Osteocyte (in vitro differentiated cells): ENCODE measurements around the gene NUFIP2. TPM values are rescaled to one million over a fixed set of nuclear protein-coding genes. Genes with fewer than 3 reads are reported as not detected.

Experiments used
- DNase-seq: peaks from one replicate; pipeline ENCODE4 v3.0.0; 2021; ENCODE audit warnings: mixed read lengths; ENCODE audit not compliant: unreplicated experiment; ENCODE audit errors: extremely low spot score
- H3K27ac Mint-ChIP-seq: one replicate; pipeline ENCODE4 v1.8.0; 2021; ENCODE audit warnings: mild to moderate bottlenecking, mixed read lengths; ENCODE audit not compliant: unreplicated experiment
- H3K27me3 Mint-ChIP-seq: one replicate; pipeline ENCODE4 v1.8.0; 2021; ENCODE audit warnings: mixed read lengths; ENCODE audit not compliant: unreplicated experiment
- H3K36me3 Mint-ChIP-seq: one replicate; pipeline ENCODE4 v1.8.0; 2021; ENCODE audit warnings: mixed read lengths; ENCODE audit not compliant: unreplicated experiment
- H3K4me1 Mint-ChIP-seq: one replicate; pipeline ENCODE4 v1.8.0; 2021; ENCODE audit warnings: mixed read lengths; ENCODE audit not compliant: unreplicated experiment
- H3K4me3 Mint-ChIP-seq: one replicate; pipeline ENCODE4 v1.8.0; 2021; ENCODE audit warnings: mild to moderate bottlenecking, moderate library complexity, mixed read lengths; ENCODE audit not compliant: unreplicated experiment
- H3K9me3 Mint-ChIP-seq: one replicate; pipeline ENCODE4 v1.8.0; 2021; ENCODE audit warnings: mixed read lengths; ENCODE audit not compliant: unreplicated experiment
- total RNA-seq: library from RNA; stranded (reverse); gene quantifications from 2 replicates; pipeline ENCODE4 v1.2.1, GENCODE V29; 2021
- TF ChIP-seq, protein P1 (sequence below): fragments of 200-600 bp; sonication (generic); IDR thresholded peaks from 2 replicates; pipeline ENCODE4 v1.5.0; 2021; ENCODE audit warnings: antibody characterized with exemption, mild to moderate bottlenecking, moderate library complexity

The NUFIP2 gene
- total RNA-seq, 1 donor from 2014 or later = 46.8 TPM

DNA sequence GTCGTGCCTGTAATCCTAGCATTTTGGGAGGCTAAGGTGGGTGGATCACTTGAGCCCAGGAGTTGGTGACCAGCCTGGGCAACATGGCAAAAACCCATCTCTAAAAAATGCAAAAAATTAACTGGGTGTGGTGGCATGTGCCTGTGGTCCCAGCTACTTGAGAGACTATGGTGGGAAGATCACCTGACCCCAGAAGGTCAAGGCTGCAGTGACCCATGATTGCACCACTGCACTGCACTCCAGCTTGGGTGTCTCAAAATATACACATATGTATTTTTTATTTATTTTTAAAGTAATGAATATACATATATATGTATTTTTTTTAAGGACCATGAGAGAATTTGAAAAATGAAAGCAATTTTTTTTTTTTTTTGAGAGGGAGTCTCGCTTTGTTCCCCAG is 5.1 kb upstream of the NUFIP2 start:
- H3K27me3 Mint-ChIP-seq = peaks cover 6% of the 10 kb centered on the region
- no peak for DNase-seq
- no peaks in the 10 kb centered on the region for H3K36me3 Mint-ChIP-seq
- no peak overlapping the region for H3K4me3 Mint-ChIP-seq
- peaks cover 10% of the 10 kb centered on the region for H3K4me1 Mint-ChIP-seq
- no peaks in the 10 kb centered on the region for H3K9me3 Mint-ChIP-seq
- H3K27ac Mint-ChIP-seq = no peak overlapping the region
- TF ChIP-seq, protein P1, sequence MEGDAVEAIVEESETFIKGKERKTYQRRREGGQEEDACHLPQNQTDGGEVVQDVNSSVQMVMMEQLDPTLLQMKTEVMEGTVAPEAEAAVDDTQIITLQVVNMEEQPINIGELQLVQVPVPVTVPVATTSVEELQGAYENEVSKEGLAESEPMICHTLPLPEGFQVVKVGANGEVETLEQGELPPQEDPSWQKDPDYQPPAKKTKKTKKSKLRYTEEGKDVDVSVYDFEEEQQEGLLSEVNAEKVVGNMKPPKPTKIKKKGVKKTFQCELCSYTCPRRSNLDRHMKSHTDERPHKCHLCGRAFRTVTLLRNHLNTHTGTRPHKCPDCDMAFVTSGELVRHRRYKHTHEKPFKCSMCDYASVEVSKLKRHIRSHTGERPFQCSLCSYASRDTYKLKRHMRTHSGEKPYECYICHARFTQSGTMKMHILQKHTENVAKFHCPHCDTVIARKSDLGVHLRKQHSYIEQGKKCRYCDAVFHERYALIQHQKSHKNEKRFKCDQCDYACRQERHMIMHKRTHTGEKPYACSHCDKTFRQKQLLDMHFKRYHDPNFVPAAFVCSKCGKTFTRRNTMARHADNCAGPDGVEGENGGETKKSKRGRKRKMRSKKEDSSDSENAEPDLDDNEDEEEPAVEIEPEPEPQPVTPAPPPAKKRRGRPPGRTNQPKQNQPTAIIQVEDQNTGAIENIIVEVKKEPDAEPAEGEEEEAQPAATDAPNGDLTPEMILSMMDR = no peak

DNA sequence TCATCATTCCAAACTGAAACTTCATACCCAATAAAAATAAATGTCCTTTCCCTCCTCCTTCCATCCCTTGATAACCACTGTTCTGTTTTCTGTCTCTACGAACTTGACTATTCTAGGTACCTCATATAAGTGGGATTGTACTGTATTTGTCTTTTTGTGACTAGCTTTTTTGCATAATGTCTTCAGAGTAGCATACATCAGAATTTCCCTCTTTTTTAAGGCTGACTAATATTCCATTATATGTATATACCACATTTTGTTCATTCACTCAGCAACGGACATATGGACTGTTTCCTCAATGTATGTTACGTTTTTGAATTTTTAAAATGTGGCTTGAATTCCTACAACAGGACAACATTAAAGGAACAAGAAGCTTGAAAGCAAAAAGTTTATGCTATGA is 1.5 kb upstream of the NUFIP2 start:
- Mint-ChIP-seq H3K36me3 (peaks cover 4% of the 10 kb centered on the region), H3K9me3 (no peaks in the 10 kb centered on the region)
- TF ChIP-seq, protein P1 = no peak

DNA sequence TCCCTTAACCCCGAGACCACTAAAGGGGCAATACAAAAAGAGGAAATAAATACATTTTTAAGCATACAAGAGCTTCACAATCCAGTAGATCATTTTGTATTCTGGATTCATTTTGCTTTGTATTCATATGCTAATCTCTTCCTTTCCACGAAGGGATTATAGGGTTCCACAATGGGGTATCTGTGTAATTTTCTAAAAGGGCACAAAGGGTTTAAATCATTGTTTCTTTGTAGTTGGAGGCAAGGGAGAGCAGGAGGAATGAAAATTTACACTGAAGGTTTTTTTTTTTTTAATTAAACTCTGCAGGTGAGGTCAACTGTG is 592 bp upstream of the NUFIP2 start:
- DNase-seq = no peak
- H3K4me1 Mint-ChIP-seq = peaks cover 31% of the 10 kb centered on the region
- H3K4me3 Mint-ChIP-seq = peak overlapping the region; percentile 100
- TF ChIP-seq, protein P1 = no peak
- H3K27me3 Mint-ChIP-seq = no peaks in the 10 kb centered on the region
- H3K9me3 Mint-ChIP-seq = no peaks in the 10 kb centered on the region
- H3K36me3 Mint-ChIP-seq = peaks cover 6% of the 10 kb centered on the region
- peak overlapping the region; percentile 100 for H3K27ac Mint-ChIP-seq

More for the DNA sequence above, 1.5 kb upstream of the NUFIP2 start:
- Mint-ChIP-seq H3K4me1 (peaks cover 24% of the 10 kb centered on the region), H3K4me3 (peak overlapping the region; percentile 59), H3K27ac (no peak overlapping the region), H3K27me3 (peaks cover 2% of the 10 kb centered on the region)
- DNase-seq = no peak

DNA sequence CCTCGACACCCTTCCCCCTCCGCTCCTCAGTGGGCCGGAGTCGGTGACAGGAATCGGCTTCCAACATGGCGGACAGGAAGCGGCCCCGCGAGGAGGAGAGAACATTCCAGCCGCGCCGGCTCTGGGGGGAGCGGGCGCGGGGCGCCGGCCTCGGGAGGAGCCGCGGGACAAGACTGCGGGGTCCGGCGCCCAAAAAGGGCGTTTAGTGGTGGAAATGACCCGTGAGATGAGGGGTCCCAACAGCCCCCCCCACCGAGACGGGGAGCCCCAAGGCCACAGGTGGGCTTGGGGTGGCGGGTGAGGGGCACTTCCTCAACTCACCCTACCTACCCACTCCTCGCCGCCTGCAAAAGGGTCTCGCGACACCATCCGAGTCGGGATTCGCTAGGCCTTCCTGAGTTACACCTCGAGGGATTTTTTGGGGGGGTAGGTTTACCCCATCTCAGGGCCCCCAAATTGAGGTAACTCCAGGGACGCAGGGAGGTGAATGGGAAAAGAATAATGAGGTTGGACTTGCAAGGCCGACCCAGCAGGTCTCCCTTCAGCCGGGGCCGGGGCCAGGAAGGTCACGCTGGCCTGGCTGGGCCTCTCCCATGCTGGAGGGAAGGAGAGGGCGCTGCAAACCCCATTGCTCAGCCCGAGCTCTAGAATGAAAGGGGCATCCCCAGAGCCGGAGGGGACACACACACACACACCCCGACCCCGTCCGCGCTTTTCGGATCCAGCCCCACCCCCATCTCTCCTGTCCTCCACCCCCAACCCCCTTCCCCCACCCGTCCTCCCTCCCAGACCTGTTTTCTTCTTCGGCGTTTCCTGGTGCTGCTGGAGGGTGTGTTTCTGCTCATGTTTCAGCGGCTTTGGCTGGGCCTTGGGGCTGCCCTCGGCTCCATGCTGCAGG is 707 bp downstream of the NUFIP2 start:
- DNase-seq = peak; percentile 88
- H3K4me1 Mint-ChIP-seq = peaks cover 43% of the 10 kb centered on the region
- H3K36me3 Mint-ChIP-seq = peaks cover 10% of the 10 kb centered on the region
- peak overlapping the region; percentile 100 for H3K27ac Mint-ChIP-seq
- TF ChIP-seq, protein P1 = no peak
- no peaks in the 10 kb centered on the region for H3K27me3 Mint-ChIP-seq
- H3K9me3 Mint-ChIP-seq = no peaks in the 10 kb centered on the region
- peak overlapping the region; percentile 100 for H3K4me3 Mint-ChIP-seq
